HepG2 (cell line): ENCODE data around the gene TOMM40L. TPM values are rescaled to one million over a fixed set of nuclear protein-coding genes. Genes with fewer than 3 reads are reported as not detected.

ENCODE experiments used
- ATAC-seq: fragments of 200-7000 bp; cut with Tn5 transposase; 3 replicates; pipeline ENCODE4 v1.9.1; 2020; ENCODE audit warnings: mild to moderate bottlenecking, moderate library complexity
- BruUV-seq: library from RNA; stranded (reverse); fragments of 400-500 nt; replicated peaks from 2 replicates; lab custom pipeline; 2021; lab: Mats Ljungman, UMichigan
- CTCF ChIA-PET: fragments of 300-600 bp; formaldehyde crosslinking; extraction: SDS; loops from one replicate; lab custom pipeline; 2021; ENCODE audit warnings: low total read pairs, inconsistent platforms, low intra/inter-chr PET ratio; lab: Yijun Ruan, JAX
- POLR2A ChIA-PET: fragments of 350-600 bp; sonication (Branson Sonifier 250); formaldehyde crosslinking; loops from one replicate; lab custom pipeline; 2020; ENCODE audit warnings: antibody characterized with exemption, inconsistent platforms; lab: Yijun Ruan, JAX
- DNase-seq: peaks from one replicate; pipeline ENCODE4 v3.0.0-alpha.2; 2015; ENCODE audit warnings: low spot score
- FAIRE-seq: peaks from 3 replicates; lab custom pipeline; 2011; peaks lifted over from hg19 to GRCh38; lab: Jason Lieb, UNC
- H2AFZ ChIP-seq: one replicate; pipeline ENCODE4 v1.6.1; 2011; ENCODE audit warnings: low read length, inconsistent platforms
- H3K27ac ChIP-seq: fragments of 300-600 bp; 3 replicates; pipeline ENCODE4 v1.8.0; 2011; ENCODE audit warnings: mixed run types, mild to moderate bottlenecking, mixed read lengths, low read length, inconsistent platforms; ENCODE audit not compliant: insufficient read depth; ENCODE audit errors: extremely low read length
- H3K27me3 ChIP-seq, 2 experiments: fragments of 200-600 bp in 1 of 2; 2 replicates in 1 of 2; 3 replicates in 1 of 2; pipeline versions ENCODE4 v1.6.0 to v1.8.0; 2011; ENCODE audit warnings: low read length in 2 of 2, mild to moderate bottlenecking in 2 of 2, moderate library complexity in 2 of 2, inconsistent platforms in 1 of 2; ENCODE audit not compliant: insufficient read depth in 2 of 2, control insufficient read depth in 1 of 2
- H3K36me3 ChIP-seq, 2 experiments: fragments of 200-600 bp in 1 of 2; replicated peaks in 1 of 2; 2 replicates in 1 of 2; 3 replicates in 1 of 2; pipeline versions ENCODE4 v1.5.1 to v1.8.0; 2011; ENCODE audit warnings: low read length in 2 of 2, inconsistent platforms in 1 of 2; ENCODE audit not compliant: insufficient read depth in 2 of 2, control insufficient read depth in 1 of 2
- H3K4me1 ChIP-seq: 2 replicates; pipeline ENCODE4 v1.5.1; 2012; ENCODE audit warnings: low read length, inconsistent platforms; ENCODE audit not compliant: insufficient read depth
- H3K4me2 ChIP-seq: 2 replicates; pipeline ENCODE4 v1.6.0; 2011; ENCODE audit warnings: low read depth, low read length, inconsistent platforms
- H3K4me3 ChIP-seq, 3 experiments: fragments of 200-600 bp in 1 of 3; sonication (generic), shearing (Covaris generic) in 1 of 3; replicated peaks in 1 of 3; 2 replicates each; pipeline ENCODE4 v1.5.1; 2011 to 2016; ENCODE audit warnings: low read length in 3 of 3, inconsistent platforms in 2 of 3, low read depth in 2 of 3, mild to moderate bottlenecking in 2 of 3, control low read depth in 1 of 3, mixed read lengths in 1 of 3; ENCODE audit not compliant: insufficient read depth in 1 of 3
- H3K79me2 ChIP-seq: one replicate; pipeline ENCODE4 v1.6.1; 2011; ENCODE audit warnings: low read length, inconsistent platforms; ENCODE audit not compliant: insufficient read depth
- H3K9ac ChIP-seq: 2 replicates; pipeline ENCODE4 v1.6.0; 2011; ENCODE audit warnings: mild to moderate bottlenecking, low read depth, low read length, inconsistent platforms; ENCODE audit not compliant: insufficient read depth
- H3K9me3 ChIP-seq: 2 replicates; pipeline ENCODE4 v1.5.1; 2012; ENCODE audit warnings: mild to moderate bottlenecking, low read length
- H4K20me1 ChIP-seq: 2 replicates; pipeline ENCODE4 v1.6.0; 2011; ENCODE audit warnings: inconsistent platforms, mild to moderate bottlenecking, low read length, moderate library complexity; ENCODE audit not compliant: insufficient read depth
- POLR2A ChIP-seq, 2 experiments: IDR thresholded peaks; 2 replicates each; pipeline ENCODE4 v1.6.1; 2011; ENCODE audit warnings: low read depth in 2 of 2, low read length in 2 of 2, mild to moderate bottlenecking in 1 of 2, moderate library complexity in 1 of 2; ENCODE audit not compliant: insufficient read depth in 1 of 2
- POLR2G ChIP-seq: fragments of 200-400 bp; formaldehyde crosslinking; IDR thresholded peaks from 2 replicates; pipeline ENCODE4 v1.6.1; 2018; ENCODE audit warnings: mild to moderate bottlenecking, low read depth, low read length, moderate library complexity
- RBFOX2 ChIP-seq: fragments of 200-400 bp; formaldehyde crosslinking; IDR thresholded peaks from 2 replicates; pipeline ENCODE4 v1.6.1; 2017; ENCODE audit warnings: low read depth, mild to moderate bottlenecking, low read length
- SETDB1 ChIP-seq: sonication (generic); formaldehyde crosslinking; IDR thresholded peaks from 2 replicates; pipeline ENCODE4 v1.5.1; 2020; ENCODE audit warnings: missing genetic modification reagents, mild to moderate bottlenecking, borderline replicate concordance
- SIN3B ChIP-seq: fragments of 150-350 bp; IDR thresholded peaks from 2 replicates; pipeline ENCODE4 v1.6.1; 2014; ENCODE audit warnings: low read length
- ZNF205 ChIP-seq: IDR thresholded peaks from 2 replicates; pipeline ENCODE4 v1.6.1; 2018; ENCODE audit warnings: missing biosample characterization, missing genetic modification reagents
- ZNF263 ChIP-seq: sonication (generic); formaldehyde crosslinking; IDR thresholded peaks from 2 replicates; pipeline ENCODE4 v1.4.0; 2020; ENCODE audit warnings: missing genetic modification reagents
- ZNF781 ChIP-seq: sonication (generic); formaldehyde crosslinking; IDR thresholded peaks from 2 replicates; pipeline ENCODE4 v1.5.1; 2020; ENCODE audit warnings: borderline replicate concordance, mild to moderate bottlenecking, missing genetic modification reagents; ENCODE audit errors: not compliant biosample characterization
- WGBS: methylation state at CpG from one replicate; pipeline ENCODE4 v1.1.6; 2017; ENCODE audit warnings: low lambda C conversion rate; 5-methylcytosine and 5-hydroxymethylcytosine counted together
- in situ Hi-C: cut with HindIII; loops from 2 replicates; pipeline ENCODE4 v1.10.0; 2017; ENCODE audit warnings: low pct_unique_long_range_greater_than_20kb; ENCODE audit not compliant: extremely low pct_ligation_motif_present
- intact Hi-C: fragments of 100-400 bp; cut with micrococcal nuclease; formaldehyde crosslinking; loops from one replicate; pipeline ENCODE4 v1.10.0; 2022; ENCODE audit not compliant: unreplicated experiment
- polyA plus RNA-seq, 8 experiments: library from polyadenylated mRNA; depleted of rRNA in 3 of 8; stranded (reverse) in 7 of 8; unstranded in 1 of 8; fragments of >200 nt; fragmentation: Illumina TruSeq in 4 of 8; extraction: Trizol in 4 of 8; gene quantifications; 2 replicates each; pipeline versions ENCODE4 v1.2.1 to v1.2.3, GENCODE V29; 2011 to 2016; ENCODE audit warnings: low read depth in 4 of 8, missing spikeins in 1 of 8, mixed read lengths in 1 of 8; ENCODE audit not compliant: insufficient read depth in 1 of 8
- total RNA-seq, 5 experiments: library from RNA; depleted of rRNA; stranded (reverse); fragments of >200 nt; fragmentation: Illumina TruSeq; extraction: Trizol; gene quantifications; 2 replicates each; pipeline ENCODE4 v1.2.3, GENCODE V29; 2016; ENCODE audit warnings: low read depth in 1 of 5
- TF ChIP-seq, protein P1 (sequence below): IDR thresholded peaks from 2 replicates; pipeline ENCODE4 v1.6.1; 2016; ENCODE audit warnings: missing genetic modification reagents, missing compliant biosample characterization
- TF ChIP-seq, protein P2 (sequence below): sonication (generic); formaldehyde crosslinking; IDR thresholded peaks from 2 replicates; pipeline ENCODE4 v1.4.0; 2020; ENCODE audit warnings: low read depth, missing genetic modification reagents
- TF ChIP-seq, protein P3 (sequence below): sonication (generic); formaldehyde crosslinking; IDR thresholded peaks from 2 replicates; pipeline ENCODE4 v1.8.1; 2023; ENCODE audit warnings: mild to moderate bottlenecking, moderate library complexity, missing genetic modification reagents
- TF ChIP-seq, protein P4 (sequence below): sonication (generic); formaldehyde crosslinking; conservative IDR thresholded peaks from 2 replicates; pipeline ENCODE4 v1.8.1; 2023; ENCODE audit warnings: missing genetic modification reagents
- TF ChIP-seq, protein P5 (sequence below): sonication (generic); formaldehyde crosslinking; conservative IDR thresholded peaks from 2 replicates; pipeline ENCODE4 v1.4.0; 2020; ENCODE audit warnings: mild to moderate bottlenecking, missing genetic modification reagents, moderate library complexity

Gene TOMM40L
- total and polyA plus RNA-seq, 2 of the 13 experiments (the other 11 are each of a cell fraction or from before 2014, with no cell fraction given): 14.1 to 26.2 TPM

DNA sequence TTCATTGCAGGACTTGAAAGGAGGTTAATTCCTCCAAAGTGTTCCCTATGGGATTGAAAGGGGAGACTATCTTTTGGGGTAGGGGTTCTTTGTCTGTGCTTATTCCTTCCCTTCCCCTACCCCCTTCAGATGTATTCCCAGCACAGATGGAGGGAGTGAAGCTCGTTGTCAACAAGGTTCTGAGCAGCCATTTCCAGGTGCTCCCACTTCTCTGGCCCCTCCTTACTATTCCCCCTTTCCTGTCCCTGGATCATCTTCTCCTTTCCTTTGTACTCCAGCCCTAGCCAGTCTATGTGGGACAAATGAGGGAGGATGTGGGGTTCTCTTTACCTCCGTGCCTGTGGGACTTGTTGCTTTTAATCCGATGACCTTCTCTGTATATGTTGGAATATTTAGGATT, 899 bp downstream of the TOMM40L start:
- Histone ChIP-seq H3K4me3 (peak overlapping the region; percentile 81 to 82 (median 81)), H3K27ac (peak overlapping the region; percentile 69), H3K27me3 (no peaks in the 10 kb centered on the region; a peak in 1 of 5 replicates), H4K20me1 (peaks cover 11% of the 10 kb centered on the region), H3K36me3 (peaks cover 13 to 49% of the 10 kb centered on the region in 2 experiments), H2AFZ (no peak overlapping the region), H3K4me2 (peak overlapping the region; percentile 92), H3K9me3 (no peaks in the 10 kb centered on the region), H3K4me1 (peaks cover 53% of the 10 kb centered on the region), H3K79me2 (peaks cover 32% of the 10 kb centered on the region), H3K9ac (peak overlapping the region; percentile 74)
- CTCF ChIA-PET: interaction anchor here (0.9 to 3.7 kb wide), 5 partner anchors 15 to 155 kb away, joined by 3 to 36 read pairs (median 4); partner anchors contain the start of gene CFAP126
- POLR2A ChIA-PET: interaction anchor here (1.3 to 12.5 kb wide), 9 partner anchors 11 to 163 kb away, joined by 3 to 357 read pairs (median 23); partner anchors contain the start of genes FCER1G, NDUFS2, NR1I3 and SDHC
- DNase-seq (no peak), FAIRE-seq (no peak), ATAC-seq (no peak)
- no TSS peak for BruUV-seq
- in situ Hi-C loops: loop anchor here (5.0 to 10.0 kb wide), 2 partner anchors 66 to 158 kb away; no protein-coding TSS in a partner anchor
- 35% methylated on average over 3 of the region's 3 CpGs for WGBS
- intact Hi-C loops: loop anchor here (1.0 to 5.0 kb wide), 5 partner anchors 12 to 156 kb away; partner anchors contain the start of genes NR1I3 and SDHC
- TF ChIP-seq RBFOX2: peak; percentile 62
- TF ChIP-seq ZNF205 (CRISPR knock-in tag): 0 out of 2 replicates have a peak, but pooled peaks have one; percentile 9
- peak; percentile 26; the same call in 1 of the 2 replicates for TF ChIP-seq POLR2G
- peak; percentile 31 for TF ChIP-seq ZNF781
- TF ChIP-seq, protein P1, sequence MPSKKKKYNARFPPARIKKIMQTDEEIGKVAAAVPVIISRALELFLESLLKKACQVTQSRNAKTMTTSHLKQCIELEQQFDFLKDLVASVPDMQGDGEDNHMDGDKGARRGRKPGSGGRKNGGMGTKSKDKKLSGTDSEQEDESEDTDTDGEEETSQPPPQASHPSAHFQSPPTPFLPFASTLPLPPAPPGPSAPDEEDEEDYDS (CRISPR knock-in tag): 0 out of 2 replicates have a peak, but pooled peaks have one; percentile 9
- TF ChIP-seq, protein P2, sequence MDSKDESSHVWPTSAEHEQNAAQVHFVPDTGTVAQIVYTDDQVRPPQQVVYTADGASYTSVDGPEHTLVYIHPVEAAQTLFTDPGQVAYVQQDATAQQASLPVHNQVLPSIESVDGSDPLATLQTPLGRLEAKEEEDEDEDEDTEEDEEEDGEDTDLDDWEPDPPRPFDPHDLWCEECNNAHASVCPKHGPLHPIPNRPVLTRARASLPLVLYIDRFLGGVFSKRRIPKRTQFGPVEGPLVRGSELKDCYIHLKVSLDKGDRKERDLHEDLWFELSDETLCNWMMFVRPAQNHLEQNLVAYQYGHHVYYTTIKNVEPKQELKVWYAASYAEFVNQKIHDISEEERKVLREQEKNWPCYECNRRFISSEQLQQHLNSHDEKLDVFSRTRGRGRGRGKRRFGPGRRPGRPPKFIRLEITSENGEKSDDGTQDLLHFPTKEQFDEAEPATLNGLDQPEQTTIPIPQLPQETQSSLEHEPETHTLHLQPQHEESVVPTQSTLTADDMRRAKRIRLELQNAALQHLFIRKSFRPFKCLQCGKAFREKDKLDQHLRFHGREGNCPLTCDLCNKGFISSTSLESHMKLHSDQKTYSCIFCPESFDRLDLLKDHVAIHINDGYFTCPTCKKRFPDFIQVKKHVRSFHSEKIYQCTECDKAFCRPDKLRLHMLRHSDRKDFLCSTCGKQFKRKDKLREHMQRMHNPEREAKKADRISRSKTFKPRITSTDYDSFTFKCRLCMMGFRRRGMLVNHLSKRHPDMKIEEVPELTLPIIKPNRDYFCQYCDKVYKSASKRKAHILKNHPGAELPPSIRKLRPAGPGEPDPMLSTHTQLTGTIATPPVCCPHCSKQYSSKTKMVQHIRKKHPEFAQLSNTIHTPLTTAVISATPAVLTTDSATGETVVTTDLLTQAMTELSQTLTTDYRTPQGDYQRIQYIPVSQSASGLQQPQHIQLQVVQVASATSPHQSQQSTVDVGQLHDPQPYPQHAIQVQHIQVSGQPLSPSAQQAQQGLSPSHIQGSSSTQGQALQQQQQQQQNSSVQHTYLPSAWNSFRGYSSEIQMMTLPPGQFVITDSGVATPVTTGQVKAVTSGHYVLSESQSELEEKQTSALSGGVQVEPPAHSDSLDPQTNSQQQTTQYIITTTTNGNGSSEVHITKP: no peak
- peak; percentile 16; the same call in 1 of the 2 replicates for TF ChIP-seq ZNF263 (CRISPR knock-in tag)
- TF ChIP-seq, protein P3, sequence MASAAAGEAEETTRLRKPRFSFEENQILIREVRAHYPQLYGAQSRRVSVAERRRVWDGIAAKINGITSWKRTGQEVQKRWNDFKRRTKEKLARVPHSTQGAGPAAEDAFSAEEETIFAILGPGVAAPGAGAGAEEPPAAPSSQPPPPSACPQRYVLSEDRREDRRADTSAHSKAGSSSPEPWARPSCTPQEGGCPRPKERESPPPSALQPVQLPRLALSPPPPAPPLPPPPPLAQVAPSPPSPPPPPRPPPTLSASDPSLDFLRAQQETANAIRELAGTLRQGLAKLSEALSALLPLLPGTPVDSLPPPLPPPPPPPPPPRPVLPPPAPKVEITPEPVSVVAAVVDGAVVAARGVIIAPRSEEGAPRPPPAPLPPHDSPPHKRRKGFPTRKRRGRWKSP (CRISPR knock-in tag): 0 out of 2 replicates have a peak, but pooled peaks have one; percentile 11
- TF ChIP-seq, protein P4, sequence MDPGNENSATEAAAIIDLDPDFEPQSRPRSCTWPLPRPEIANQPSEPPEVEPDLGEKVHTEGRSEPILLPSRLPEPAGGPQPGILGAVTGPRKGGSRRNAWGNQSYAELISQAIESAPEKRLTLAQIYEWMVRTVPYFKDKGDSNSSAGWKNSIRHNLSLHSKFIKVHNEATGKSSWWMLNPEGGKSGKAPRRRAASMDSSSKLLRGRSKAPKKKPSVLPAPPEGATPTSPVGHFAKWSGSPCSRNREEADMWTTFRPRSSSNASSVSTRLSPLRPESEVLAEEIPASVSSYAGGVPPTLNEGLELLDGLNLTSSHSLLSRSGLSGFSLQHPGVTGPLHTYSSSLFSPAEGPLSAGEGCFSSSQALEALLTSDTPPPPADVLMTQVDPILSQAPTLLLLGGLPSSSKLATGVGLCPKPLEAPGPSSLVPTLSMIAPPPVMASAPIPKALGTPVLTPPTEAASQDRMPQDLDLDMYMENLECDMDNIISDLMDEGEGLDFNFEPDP (CRISPR knock-in tag): 0 out of 2 replicates have a peak, but pooled peaks have one; percentile 8
- TF ChIP-seq SETDB1: no peak
- TF ChIP-seq, protein P5, sequence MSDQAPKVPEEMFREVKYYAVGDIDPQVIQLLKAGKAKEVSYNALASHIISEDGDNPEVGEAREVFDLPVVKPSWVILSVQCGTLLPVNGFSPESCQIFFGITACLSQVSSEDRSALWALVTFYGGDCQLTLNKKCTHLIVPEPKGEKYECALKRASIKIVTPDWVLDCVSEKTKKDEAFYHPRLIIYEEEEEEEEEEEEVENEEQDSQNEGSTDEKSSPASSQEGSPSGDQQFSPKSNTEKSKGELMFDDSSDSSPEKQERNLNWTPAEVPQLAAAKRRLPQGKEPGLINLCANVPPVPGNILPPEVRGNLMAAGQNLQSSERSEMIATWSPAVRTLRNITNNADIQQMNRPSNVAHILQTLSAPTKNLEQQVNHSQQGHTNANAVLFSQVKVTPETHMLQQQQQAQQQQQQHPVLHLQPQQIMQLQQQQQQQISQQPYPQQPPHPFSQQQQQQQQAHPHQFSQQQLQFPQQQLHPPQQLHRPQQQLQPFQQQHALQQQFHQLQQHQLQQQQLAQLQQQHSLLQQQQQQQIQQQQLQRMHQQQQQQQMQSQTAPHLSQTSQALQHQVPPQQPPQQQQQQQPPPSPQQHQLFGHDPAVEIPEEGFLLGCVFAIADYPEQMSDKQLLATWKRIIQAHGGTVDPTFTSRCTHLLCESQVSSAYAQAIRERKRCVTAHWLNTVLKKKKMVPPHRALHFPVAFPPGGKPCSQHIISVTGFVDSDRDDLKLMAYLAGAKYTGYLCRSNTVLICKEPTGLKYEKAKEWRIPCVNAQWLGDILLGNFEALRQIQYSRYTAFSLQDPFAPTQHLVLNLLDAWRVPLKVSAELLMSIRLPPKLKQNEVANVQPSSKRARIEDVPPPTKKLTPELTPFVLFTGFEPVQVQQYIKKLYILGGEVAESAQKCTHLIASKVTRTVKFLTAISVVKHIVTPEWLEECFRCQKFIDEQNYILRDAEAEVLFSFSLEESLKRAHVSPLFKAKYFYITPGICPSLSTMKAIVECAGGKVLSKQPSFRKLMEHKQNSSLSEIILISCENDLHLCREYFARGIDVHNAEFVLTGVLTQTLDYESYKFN (CRISPR knock-in tag): 0 out of 2 replicates have a peak, but pooled peaks have one; percentile 6
- 0 out of 4 replicates have a peak, but pooled peaks of 1 of the 2 experiments have one; percentile 6 for TF ChIP-seq POLR2A (IDR thresholded peaks at IDR 0.05; ENCODE audit: insufficient read depth in 1 of 2, low read depth in 2 of 2, low read length in 2 of 2)
- TF ChIP-seq SIN3B: no peak
